ENCODE data around the gene EPB41.
"Not testable (repeated sequence)": the region's sequence is repeated elsewhere in the genome, so short reads cannot be mapped to it uniquely, and the experiment has no call there.

Gene EPB41

GRCh38 chr1:29131056-29131455 lies 216.7 kb downstream of the EPB41 start:
- DNase-seq (ENCODE audit: low read depth in 2 of 2) = not testable (repeated sequence)

DNA sequence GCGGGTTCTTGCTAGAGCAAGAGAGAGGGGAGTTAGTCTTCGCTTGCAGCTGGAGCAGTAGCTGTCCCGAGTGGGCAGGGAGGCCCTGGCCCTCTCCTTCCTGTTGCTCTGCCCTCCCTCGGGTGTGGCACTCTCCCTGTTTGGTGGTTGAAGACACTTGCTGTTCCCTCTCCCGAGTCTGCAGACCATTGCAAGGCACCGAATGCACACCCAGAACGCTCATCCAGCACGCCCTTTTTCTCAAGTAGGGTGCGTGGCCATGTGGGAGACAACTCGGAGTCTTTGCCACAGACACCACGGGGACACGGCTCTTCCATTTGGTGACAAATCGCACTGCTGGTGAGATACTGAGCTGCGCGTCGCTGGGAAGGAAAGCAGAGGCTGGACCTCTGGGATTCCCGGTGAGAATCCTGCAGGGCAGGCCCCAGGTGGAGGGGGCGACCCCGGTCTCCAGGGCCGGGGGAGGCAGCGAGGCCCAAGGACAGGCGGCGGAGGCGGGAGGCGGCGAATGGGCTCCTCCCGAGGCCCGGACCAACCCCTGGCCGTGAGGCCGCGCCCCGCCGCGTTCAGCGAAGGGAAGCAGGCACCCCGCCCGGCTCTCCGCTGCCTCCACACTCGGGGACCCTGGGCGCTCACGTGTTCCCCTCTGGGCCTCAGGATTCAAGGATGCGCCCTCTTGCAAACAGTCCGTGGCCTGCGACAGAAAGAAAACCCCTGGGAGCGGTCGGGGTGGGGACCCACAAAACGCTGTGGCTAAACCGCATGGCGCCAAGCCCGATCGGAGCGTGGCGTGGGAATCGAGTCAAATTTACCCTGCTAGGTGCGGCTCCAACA lies 219.7 kb downstream of the EPB41 start:
- no peak for DNase-seq (ENCODE audit: low read depth in 2 of 2)

DNA sequence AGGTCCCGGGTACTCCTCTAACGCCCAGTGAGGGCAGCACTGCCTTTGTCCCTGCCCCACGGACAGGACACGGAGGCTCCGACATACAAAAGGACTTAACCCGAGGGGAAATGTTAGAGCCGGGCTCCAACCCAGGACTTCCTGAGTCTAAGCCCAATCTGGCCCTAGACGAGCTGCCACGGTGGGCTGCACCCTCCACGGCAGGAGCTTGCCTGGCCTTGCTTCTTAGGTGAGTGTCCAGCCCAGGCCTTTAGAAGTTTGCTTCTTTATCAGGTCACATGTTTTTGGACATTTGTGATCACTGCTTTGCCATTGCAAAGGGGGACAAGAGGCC lies 220.3 kb downstream of the EPB41 start:
- no peak for DNase-seq (ENCODE audit: low read depth in 2 of 2)

DNA sequence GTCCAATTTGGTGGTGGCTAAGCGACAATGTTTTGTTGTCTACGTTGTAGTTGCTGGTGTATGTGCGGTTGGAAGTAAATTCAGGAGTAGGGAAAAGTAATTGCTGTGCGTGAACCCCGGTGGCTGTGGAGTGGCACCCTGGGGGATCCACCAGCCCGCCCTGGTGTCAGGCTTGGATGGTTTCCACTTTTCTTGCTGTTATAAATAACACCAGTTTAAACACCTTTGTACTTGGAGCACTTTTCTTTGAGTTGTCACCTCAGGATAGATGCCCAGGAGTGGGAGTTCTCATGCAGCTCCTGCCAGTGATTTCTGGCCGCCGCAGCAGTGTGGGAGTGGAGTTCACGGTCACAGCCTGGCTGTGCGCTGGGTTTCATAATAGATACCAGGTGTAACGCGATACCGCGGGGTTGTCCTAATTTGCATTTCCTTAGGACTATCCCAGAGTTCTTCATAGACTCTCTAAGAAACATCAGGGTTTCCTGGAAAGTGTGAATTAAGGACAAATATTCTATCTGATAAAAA lies 222.1 kb downstream of the EPB41 start:
- no peak for DNase-seq (ENCODE audit: low read depth in 2 of 2)

- DNase-seq (ENCODE audit: low read depth in 2 of 2) = no peak
Observed at GRCh38 chr1:29142714-29143113, 228.3 kb downstream of the EPB41 start.

GRCh38 chr1:29144178-29144577 lies 229.8 kb downstream of the EPB41 start:
- no peak for DNase-seq (ENCODE audit: low read depth in 2 of 2)

DNA sequence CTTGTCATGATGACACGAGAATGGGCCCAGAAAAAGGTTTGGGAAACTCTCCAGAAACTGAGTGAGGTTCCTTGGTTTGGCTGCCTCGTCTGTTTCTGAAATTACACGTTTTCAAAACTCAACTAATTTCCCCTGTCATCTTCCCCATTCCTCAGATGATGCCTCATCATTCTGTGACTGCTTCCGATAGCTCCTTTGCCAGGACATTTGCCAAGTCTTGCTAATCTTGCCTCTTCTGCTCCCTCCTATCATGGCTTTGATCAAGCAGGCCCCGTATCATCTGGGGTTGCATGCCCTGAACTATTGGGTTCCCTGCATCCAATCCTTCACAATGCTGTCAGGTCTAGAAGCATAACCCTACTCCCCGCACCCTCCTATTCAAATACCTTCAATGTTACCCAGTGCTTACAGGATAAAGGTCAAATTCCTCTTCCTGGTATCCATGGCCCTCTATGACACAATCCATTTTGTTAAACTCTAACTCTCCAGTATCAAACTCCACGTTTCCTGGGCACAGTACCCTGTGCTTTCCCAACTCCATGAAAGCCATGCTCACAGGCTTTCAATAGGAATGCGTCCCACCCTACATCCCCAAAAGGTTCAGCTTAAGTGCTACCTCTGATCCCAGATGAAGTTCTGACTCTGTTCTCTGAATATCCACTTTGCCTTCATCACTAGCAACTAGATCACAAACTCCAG lies 231.5 kb downstream of the EPB41 start:
- DNase-seq (ENCODE audit: low read depth in 2 of 2) = no peak

GRCh38 chr1:29148656-29149491 lies 234.5 kb downstream of the EPB41 start:
- DNase-seq (ENCODE audit: low read depth in 2 of 2) = no peak

GRCh38 chr1:29150346-29150745 lies 236.0 kb downstream of the EPB41 start:
- DNase-seq (ENCODE audit: low read depth in 2 of 2) = not testable (repeated sequence)

GRCh38 chr1:29152046-29152805 lies 237.9 kb downstream of the EPB41 start:
- DNase-seq (ENCODE audit: low read depth in 2 of 2) = no peak

- no peak for DNase-seq (ENCODE audit: low read depth in 2 of 2)
Observed at GRCh38 chr1:29156543-29157268, 242.3 kb downstream of the EPB41 start.

- no peak for DNase-seq (ENCODE audit: low read depth in 2 of 2)
Observed at GRCh38 chr1:29157269-29157601, 242.9 kb downstream of the EPB41 start.

DNA sequence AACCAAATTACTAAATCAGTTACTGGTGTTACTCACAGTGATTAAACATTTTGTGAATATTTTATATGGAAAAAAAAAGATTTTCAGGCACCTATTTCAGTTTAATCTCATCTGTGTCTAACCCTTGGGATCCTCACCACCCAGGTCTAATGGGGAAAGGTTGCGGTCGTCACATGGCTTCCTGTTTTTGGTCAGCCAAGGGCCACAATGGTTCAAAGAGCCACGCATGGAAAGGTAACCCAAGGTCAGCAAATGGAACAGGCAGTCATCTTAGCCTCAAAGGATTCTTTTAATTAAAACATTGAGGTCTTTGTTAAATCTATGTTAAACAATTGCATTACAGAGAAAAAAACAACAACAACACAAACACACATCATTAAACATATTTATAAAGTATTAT lies 245.4 kb downstream of the EPB41 start:
- DNase-seq (ENCODE audit: low read depth in 2 of 2) = no peak

GRCh38 chr1:29162025-29162424 lies 247.7 kb downstream of the EPB41 start:
- DNase-seq (ENCODE audit: low read depth in 2 of 2) = no peak

DNA sequence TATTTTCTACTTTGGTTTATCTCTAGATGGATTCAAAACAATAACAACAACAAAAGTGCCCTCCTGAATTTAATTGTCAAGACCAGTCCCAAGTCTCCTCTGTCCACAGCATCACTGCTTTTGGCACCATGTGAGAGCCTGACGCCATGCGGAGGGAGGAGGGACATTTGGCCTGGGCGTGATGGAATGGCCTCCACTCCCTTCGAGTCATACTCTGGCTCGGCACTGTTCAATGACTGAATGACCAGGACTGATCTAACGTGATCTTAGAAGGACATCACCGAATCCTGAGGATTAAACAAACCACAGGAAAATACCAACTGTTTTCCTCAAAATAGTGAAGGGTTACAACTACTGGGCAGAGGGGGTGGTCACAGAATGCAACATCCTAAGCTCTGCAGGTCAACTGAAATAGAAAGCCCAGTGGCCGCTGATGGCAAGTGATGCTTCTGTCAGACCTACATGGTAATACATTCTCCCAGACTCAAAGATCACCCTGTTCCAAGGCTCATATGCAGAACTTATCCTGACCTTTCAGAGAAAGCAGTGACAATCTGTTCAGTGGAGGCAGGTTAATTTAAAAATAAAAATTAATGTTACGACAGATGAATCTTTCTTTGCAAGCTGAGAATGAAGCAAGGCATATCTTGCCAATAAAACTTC lies 248.2 kb downstream of the EPB41 start:
- no peak for DNase-seq (ENCODE audit: low read depth in 2 of 2)

- no peak for DNase-seq (ENCODE audit: low read depth in 2 of 2)
Observed at GRCh38 chr1:29164588-29164987, 250.2 kb downstream of the EPB41 start.

GRCh38 chr1:29166291-29166878 lies 252.0 kb downstream of the EPB41 start:
- no peak for DNase-seq (ENCODE audit: low read depth in 2 of 2)

GRCh38 chr1:29167904-29168303 lies 253.5 kb downstream of the EPB41 start:
- no peak for DNase-seq (ENCODE audit: low read depth in 2 of 2)

Data from activated CD4-positive, alpha-beta T cell treated with anti-CD3 and anti-CD28 coated beads for 24 hours (primary cell).